K562 treated with DMSO at 1 percent for 12 hours (cell line): ENCODE measurements around the gene SORCS3. TPM values are rescaled to one million over a fixed set of nuclear protein-coding genes. Genes with fewer than 3 reads are reported as not detected.

ENCODE experiments used
- total RNA-seq: library from RNA; unstranded; fragments of 300-600 nt; gene quantifications from 2 replicates; pipeline ENCODE4 v1.2.3, GENCODE V29; 2022; ENCODE audit not compliant: insufficient read depth

SORCS3 gene
- total RNA-seq = not detected in 2 replicates

DNA sequence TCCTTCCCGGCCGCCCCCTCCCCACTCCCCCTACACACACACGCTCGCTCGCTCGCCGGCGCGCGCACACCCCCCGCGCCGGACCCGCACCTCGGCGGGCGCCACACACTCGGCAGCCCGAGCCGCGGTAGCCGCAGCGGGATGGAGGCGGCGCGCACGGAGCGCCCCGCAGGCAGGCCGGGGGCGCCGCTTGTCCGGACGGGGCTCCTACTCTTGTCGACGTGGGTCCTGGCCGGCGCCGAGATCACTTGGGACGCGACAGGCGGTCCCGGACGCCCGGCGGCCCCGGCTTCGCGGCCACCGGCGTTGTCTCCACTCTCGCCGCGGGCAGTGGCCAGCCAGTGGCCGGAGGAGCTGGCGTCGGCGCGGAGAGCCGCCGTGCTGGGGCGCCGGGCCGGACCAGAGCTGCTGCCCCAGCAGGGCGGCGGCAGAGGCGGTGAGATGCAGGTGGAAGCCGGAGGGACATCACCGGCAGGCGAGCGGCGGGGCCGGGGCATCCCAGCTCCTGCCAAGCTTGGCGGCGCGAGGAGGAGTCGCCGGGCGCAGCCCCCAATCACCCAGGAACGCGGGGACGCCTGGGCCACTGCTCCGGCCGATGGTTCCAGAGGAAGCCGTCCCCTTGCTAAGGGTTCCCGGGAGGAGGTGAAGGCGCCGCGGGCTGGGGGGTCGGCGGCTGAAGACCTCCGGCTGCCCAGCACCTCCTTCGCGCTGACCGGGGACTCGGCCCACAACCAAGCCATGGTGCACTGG lies at the start of gene SORCS3:
SORCS3 (plus strand) TSS at position 104 of the 750 bp plus-strand sequence.

